MCF 10A (cell line): ENCODE data around the gene AUTS2. TPM values are rescaled to one million over a fixed set of nuclear protein-coding genes. Genes with fewer than 3 reads are reported as not detected.

Experiments used
- BruUV-seq: library from RNA; stranded (reverse); fragments of 400-500 nt; replicated peaks from 2 replicates; lab custom pipeline; 2021; lab: Mats Ljungman, UMichigan
- CTCF ChIA-PET: fragments of 300-600 bp; sonication (Branson Sonifier 250); formaldehyde crosslinking; extraction: SDS; loops from one replicate; lab custom pipeline; 2021; ENCODE audit warnings: antibody characterized with exemption, inconsistent platforms; lab: Yijun Ruan, JAX
- POLR2A ChIA-PET: fragments of 300-600, 350-650 bp; sonication (Branson Sonifier 250); formaldehyde crosslinking; extraction: SDS; loops from one replicate; lab custom pipeline; 2020; ENCODE audit warnings: antibody characterized with exemption, inconsistent platforms; lab: Yijun Ruan, JAX
- DNase-seq: peaks from one replicate; pipeline ENCODE4 v3.0.0-alpha.2; 2018; ENCODE audit not compliant: unreplicated experiment
- H3K27ac Mint-ChIP-seq: one replicate; pipeline ENCODE4 v1.8.0; 2022; ENCODE audit warnings: mild to moderate bottlenecking, low read depth, mixed read lengths; ENCODE audit not compliant: unreplicated experiment
- H3K27me3 Mint-ChIP-seq: one replicate; pipeline ENCODE4 v1.8.0; 2022; ENCODE audit warnings: mixed read lengths; ENCODE audit not compliant: insufficient read depth, unreplicated experiment
- H3K36me3 Mint-ChIP-seq: one replicate; pipeline ENCODE4 v1.8.0; 2022; ENCODE audit warnings: mild to moderate bottlenecking, moderate library complexity, mixed read lengths; ENCODE audit not compliant: insufficient read depth, unreplicated experiment
- H3K4me1 Mint-ChIP-seq: one replicate; pipeline ENCODE4 v1.8.0; 2022; ENCODE audit warnings: mixed read lengths; ENCODE audit not compliant: insufficient read depth, unreplicated experiment
- H3K4me3 Mint-ChIP-seq: one replicate; pipeline ENCODE4 v1.8.0; 2022; ENCODE audit warnings: mild to moderate bottlenecking, moderate library complexity, mixed read lengths; ENCODE audit not compliant: unreplicated experiment
- H3K9me3 Mint-ChIP-seq: one replicate; pipeline ENCODE4 v1.8.0; 2022; ENCODE audit warnings: mixed read lengths; ENCODE audit not compliant: unreplicated experiment
- CTCF ChIP-seq: fragments of 200-600 bp; IDR thresholded peaks from one replicate; pipeline ENCODE4 v1.8.0; 2022; ENCODE audit warnings: antibody characterized with exemption, mild to moderate bottlenecking; ENCODE audit not compliant: unreplicated experiment
- intact Hi-C: fragments of 100-400 bp; cut with micrococcal nuclease; formaldehyde crosslinking; loops from 2 replicates; pipeline ENCODE4 v1.14.1; 2022
- total RNA-seq: library from RNA; stranded (reverse); gene quantifications from 2 replicates; pipeline ENCODE4 v1.2.3, GENCODE V29; 2022

The AUTS2 gene
- total RNA-seq, 1 experiment from 2014 or later, result 1.3 TPM

DNA sequence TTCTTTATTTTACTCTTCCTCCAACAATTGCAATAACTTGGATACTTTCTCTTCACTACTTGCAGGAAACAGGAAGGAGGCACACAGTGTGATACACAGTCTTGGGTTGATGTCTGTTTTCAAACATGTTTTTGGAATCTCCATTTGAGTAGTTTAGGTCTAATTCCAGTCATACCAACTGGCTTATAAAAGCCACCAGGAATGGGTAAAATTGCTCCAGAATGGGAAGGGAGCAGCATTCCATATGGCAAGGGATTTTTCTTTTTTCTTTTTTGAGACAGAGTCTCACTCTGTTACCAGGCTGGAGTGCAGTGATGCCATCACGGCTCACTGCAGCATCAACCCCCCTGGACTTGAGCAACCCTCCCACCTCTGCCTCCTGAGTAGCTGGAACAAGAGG, 988.5 kb downstream of the AUTS2 start:
- Mint-ChIP-seq H3K27ac (no peak overlapping the region), H3K4me3 (no peak overlapping the region), H3K27me3 (no peaks in the 10 kb centered on the region), H3K9me3 (no peaks in the 10 kb centered on the region), H3K36me3 (no peaks in the 10 kb centered on the region), H3K4me1 (no peaks in the 10 kb centered on the region)
- DNase-seq, result no peak
- intact Hi-C loops, result no loop called here
- TF ChIP-seq CTCF, result no peak
- ChIA-PET CTCF (no interaction called here), POLR2A (no interaction called here)
- BruUV-seq, result no TSS peak

DNA sequence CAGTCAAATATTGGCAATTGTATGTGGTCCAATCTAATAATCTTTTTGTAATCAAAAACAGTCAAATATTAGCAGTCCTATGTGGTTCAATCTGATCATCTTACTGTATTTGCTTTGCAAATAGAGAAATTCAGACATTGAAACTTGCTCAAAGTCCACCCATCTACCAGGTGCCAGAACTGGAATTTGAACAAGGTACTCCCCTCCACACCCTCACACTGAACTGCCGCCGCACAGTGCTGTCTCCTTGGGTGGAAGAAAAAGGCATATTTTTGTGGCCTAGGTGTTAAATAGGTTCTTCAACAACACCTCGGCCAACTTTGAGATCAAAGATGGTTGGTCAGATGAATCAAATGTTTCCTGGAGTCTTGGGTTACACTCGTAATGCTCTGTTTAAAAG, 989.5 kb downstream of the AUTS2 start:
- no peaks in the 10 kb centered on the region for H3K9me3 Mint-ChIP-seq
- H3K36me3 Mint-ChIP-seq, result no peaks in the 10 kb centered on the region
- DNase-seq, result no peak
- H3K4me3 Mint-ChIP-seq, result no peak overlapping the region
- POLR2A ChIA-PET, result no interaction called here
- no TSS peak for BruUV-seq
- no peak overlapping the region for H3K27ac Mint-ChIP-seq
- TF ChIP-seq CTCF, result no peak
- no peaks in the 10 kb centered on the region for H3K4me1 Mint-ChIP-seq
- intact Hi-C loops, result no loop called here
- H3K27me3 Mint-ChIP-seq, result no peaks in the 10 kb centered on the region
- CTCF ChIA-PET, result no interaction called here

DNA sequence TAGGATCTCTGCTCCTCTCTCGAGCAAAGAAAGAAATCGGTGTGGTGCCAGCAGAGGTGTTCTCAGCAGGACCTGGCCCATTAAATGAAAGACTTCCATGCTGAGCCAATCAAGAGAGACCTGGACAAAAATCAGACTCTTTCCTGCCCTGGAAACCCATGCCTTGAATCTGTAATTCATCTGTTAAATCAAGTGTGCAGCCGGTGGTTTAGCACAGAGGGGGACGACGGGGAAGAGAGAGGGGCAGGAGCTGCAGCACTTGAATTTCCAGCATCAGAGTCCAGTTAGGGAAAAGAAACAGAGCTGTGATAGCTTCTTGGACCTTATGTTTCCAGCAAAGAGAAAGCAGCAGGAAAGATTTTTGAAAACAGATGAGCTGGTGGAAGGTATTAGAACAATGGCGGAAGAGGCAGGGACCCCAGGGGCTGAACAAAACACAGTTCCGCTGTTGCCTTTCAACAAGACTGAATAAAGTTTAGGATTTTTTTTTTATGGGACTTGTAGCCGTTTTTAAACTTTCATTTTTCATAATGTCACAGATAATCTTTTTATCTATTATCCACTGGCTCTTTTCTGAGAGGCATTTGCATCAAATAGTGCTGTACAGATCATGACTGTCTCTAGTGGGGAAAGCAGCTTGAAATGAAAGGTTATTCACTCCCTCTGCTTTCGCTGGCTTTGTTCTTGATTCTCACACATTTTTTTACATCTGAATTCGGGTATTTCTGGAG, 990.1 kb downstream of the AUTS2 start:
- Mint-ChIP-seq H3K27ac (no peak overlapping the region), H3K4me1 (no peaks in the 10 kb centered on the region)

DNA sequence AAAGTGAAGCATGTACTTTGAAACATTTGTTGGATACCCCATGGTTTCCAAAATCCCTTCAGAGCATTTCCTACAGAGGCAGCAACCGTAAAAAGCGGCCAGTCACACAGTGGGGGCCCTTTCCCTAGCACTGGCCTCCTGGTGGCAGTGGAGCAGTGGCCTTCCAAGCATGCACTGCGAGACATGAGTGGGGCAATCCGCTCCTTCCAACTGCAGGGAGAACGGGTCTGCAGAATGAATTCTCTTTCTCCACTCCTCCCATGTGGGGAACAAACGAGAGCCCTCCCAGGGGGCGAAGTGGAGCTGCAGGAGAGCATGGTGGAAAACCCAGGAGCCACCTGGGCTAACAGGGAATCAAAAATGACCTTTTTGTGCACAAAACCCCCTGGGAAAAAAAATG, 990.7 kb downstream of the AUTS2 start:
- H3K4me1 Mint-ChIP-seq, result no peaks in the 10 kb centered on the region
- H3K36me3 Mint-ChIP-seq, result no peaks in the 10 kb centered on the region
- BruUV-seq, result no TSS peak
- no peak for TF ChIP-seq CTCF
- no peak overlapping the region for H3K4me3 Mint-ChIP-seq
- ChIA-PET POLR2A (no interaction called here), CTCF (no interaction called here)
- H3K27me3 Mint-ChIP-seq, result no peaks in the 10 kb centered on the region
- no peak overlapping the region for H3K27ac Mint-ChIP-seq
- DNase-seq, result no peak
- intact Hi-C loops, result no loop called here
- H3K9me3 Mint-ChIP-seq, result no peaks in the 10 kb centered on the region

More for the DNA sequence above, 990.1 kb downstream of the AUTS2 start:
- ChIA-PET CTCF (no interaction called here), POLR2A (no interaction called here)
- intact Hi-C loops, result no loop called here
- Mint-ChIP-seq H3K27me3 (no peaks in the 10 kb centered on the region), H3K36me3 (no peaks in the 10 kb centered on the region), H3K9me3 (no peaks in the 10 kb centered on the region), H3K4me3 (no peak overlapping the region)
- TF ChIP-seq CTCF, result no peak
- BruUV-seq, result no TSS peak
- no peak for DNase-seq
